GM23338 (cell line): ENCODE results near the gene OTUD3. TPM values are rescaled to one million over a fixed set of nuclear protein-coding genes. Genes with fewer than 3 reads are reported as not detected.

ENCODE experiments used
- ATAC-seq: fragments of 200-7000 bp; cut with Tn5 transposase; 3 replicates; pipeline ENCODE4 v1.9.1; 2020
- DNase-seq: peaks from one replicate; pipeline ENCODE4 v3.0.0-alpha.2; 2015; ENCODE audit warnings: low spot score
- H2AFZ ChIP-seq: fragments of 200-600 bp; sonication (generic); 2 replicates; pipeline ENCODE4 v1.8.0; 2016; ENCODE audit warnings: antibody characterized with exemption, mild to moderate bottlenecking, moderate library complexity
- H3F3A ChIP-seq: fragments of 200-600 bp; sonication (generic); replicated peaks from 2 replicates; pipeline ENCODE4 v1.8.0; 2017; ENCODE audit warnings: antibody characterized with exemption, mixed run types, low read depth
- H3K27ac ChIP-seq: fragments of 200-600 bp; sonication (generic); 2 replicates; pipeline ENCODE4 v1.6.1; 2016; ENCODE audit warnings: low read depth
- H3K27me3 ChIP-seq: fragments of 200-600 bp; sonication (generic); 2 replicates; pipeline ENCODE4 v1.8.0; 2016; ENCODE audit warnings: mild to moderate bottlenecking, mixed run types, moderate library complexity; ENCODE audit not compliant: insufficient read depth
- H3K36me3 ChIP-seq: fragments of 200-600 bp; sonication (generic); 2 replicates; pipeline ENCODE4 v1.8.0; 2016; ENCODE audit warnings: mild to moderate bottlenecking; ENCODE audit not compliant: insufficient read depth
- H3K4me1 ChIP-seq: fragments of 200-600 bp; sonication (generic); 2 replicates; pipeline ENCODE4 v1.8.0; 2016; ENCODE audit warnings: mild to moderate bottlenecking, moderate library complexity; ENCODE audit not compliant: insufficient read depth
- H3K4me2 ChIP-seq: fragments of 200-600 bp; sonication (generic); 2 replicates; pipeline ENCODE4 v1.7.1; 2017; ENCODE audit warnings: mixed run types
- H3K4me3 ChIP-seq: fragments of 200-600 bp; sonication (generic); 2 replicates; pipeline ENCODE4 v1.6.1; 2016; ENCODE audit warnings: mixed run types
- H3K79me2 ChIP-seq: fragments of 200-600 bp; sonication (generic); replicated peaks from 2 replicates; pipeline ENCODE4 v1.8.0; 2017; ENCODE audit warnings: mild to moderate bottlenecking; ENCODE audit not compliant: insufficient read depth
- H3K9me2 ChIP-seq: fragments of 200-600 bp; sonication (generic); 2 replicates; pipeline ENCODE4 v1.8.0; 2017; ENCODE audit not compliant: insufficient read depth
- H4K20me1 ChIP-seq: fragments of 200-600 bp; sonication (generic); replicated peaks from 2 replicates; pipeline ENCODE4 v1.8.0; 2017; ENCODE audit warnings: mild to moderate bottlenecking; ENCODE audit not compliant: insufficient read depth
- H3K27ac Mint-ChIP-seq: 2 replicates; pipeline ENCODE4 v1.8.0; 2020; ENCODE audit warnings: inconsistent platforms, mild to moderate bottlenecking, moderate library complexity, mixed read lengths
- H3K27me3 Mint-ChIP-seq: 3 replicates; pipeline ENCODE4 v1.8.0; 2022; ENCODE audit warnings: low read depth, mild to moderate bottlenecking, moderate library complexity, mixed read lengths, inconsistent platforms; ENCODE audit not compliant: insufficient read depth, poor library complexity
- H3K36me3 Mint-ChIP-seq: 3 replicates; pipeline ENCODE4 v1.8.0; 2021; ENCODE audit warnings: low read depth, mild to moderate bottlenecking, inconsistent platforms, moderate library complexity, mixed read lengths
- H3K4me1 Mint-ChIP-seq: 3 replicates; pipeline ENCODE4 v1.8.0; 2020; ENCODE audit warnings: mild to moderate bottlenecking, inconsistent platforms, mixed read lengths
- H3K4me3 Mint-ChIP-seq: 3 replicates; pipeline ENCODE4 v1.8.0; 2021; ENCODE audit warnings: moderate library complexity, mild to moderate bottlenecking, inconsistent platforms, mixed read lengths
- H3K9me3 Mint-ChIP-seq: 3 replicates; pipeline ENCODE4 v1.8.0; 2020; ENCODE audit warnings: moderate library complexity, mild to moderate bottlenecking, inconsistent platforms, mixed read lengths
- CREB1 ChIP-seq: fragments of 250-450 bp; sonication (Bioruptor Pico); IDR thresholded peaks from 2 replicates; pipeline ENCODE4 v1.5.0; 2020; ENCODE audit warnings: low read depth, mild to moderate bottlenecking, moderate library complexity
- EZH2 ChIP-seq: fragments of 200-600 bp; sonication (generic); IDR thresholded peaks from one replicate; pipeline ENCODE4 v1.8.0; 2017; ENCODE audit warnings: antibody characterized with exemption, mild to moderate bottlenecking, low read depth; ENCODE audit not compliant: unreplicated experiment
- EZH2phosphoT487 ChIP-seq: fragments of 200-600 bp; sonication (generic); IDR thresholded peaks from one replicate; pipeline ENCODE4 v1.8.1; 2018; ENCODE audit warnings: antibody characterized with exemption; ENCODE audit not compliant: unreplicated experiment
- NANOG ChIP-seq: IDR thresholded peaks from 2 replicates; pipeline ENCODE4 v1.6.1; 2016; ENCODE audit warnings: antibody characterized with exemption, borderline replicate concordance
- POLR2AphosphoS5 ChIP-seq: IDR thresholded peaks from 2 replicates; pipeline ENCODE4 v1.6.1; 2016; ENCODE audit warnings: antibody characterized with exemption, low read depth
- STAT1 ChIP-seq: IDR thresholded peaks from one replicate; pipeline ENCODE4 v1.6.1; 2016; ENCODE audit warnings: antibody characterized with exemption; ENCODE audit not compliant: unreplicated experiment
- ZNF114 ChIP-seq: fragments of 250-450 bp; sonication (Bioruptor Pico); IDR thresholded peaks from 2 replicates; pipeline ENCODE4 v1.5.0; 2020; ENCODE audit warnings: mild to moderate bottlenecking, moderate library complexity
- ZNF331 ChIP-seq: fragments of 250-450 bp; sonication (Bioruptor Pico); IDR thresholded peaks from 2 replicates; pipeline ENCODE4 v1.5.0; 2020; ENCODE audit warnings: low read depth, mild to moderate bottlenecking, moderate library complexity
- polyA plus RNA-seq: library from polyadenylated mRNA; unstranded; fragments of >200 nt; fragmentation: Nextera tagmentation; extraction: Ambion mirVana; gene quantifications from 2 replicates; pipeline ENCODE4 v1.2.1, GENCODE V29; 2016
- total RNA-seq: library from RNA; depleted of rRNA; stranded (reverse); fragments of >200 nt; shearing (Covaris generic); gene quantifications from 2 replicates; pipeline ENCODE4 v1.2.3, GENCODE V29; 2014
- TF ChIP-seq, protein P1 (sequence below): IDR thresholded peaks from 2 replicates; pipeline ENCODE4 v1.6.1; 2016; ENCODE audit warnings: antibody characterized with exemption
- TF ChIP-seq, protein P2 (sequence below): fragments of 250-450 bp; sonication (Bioruptor Pico); IDR thresholded peaks from 2 replicates; pipeline ENCODE4 v1.5.0; 2020; ENCODE audit warnings: mild to moderate bottlenecking, moderate library complexity
- TF ChIP-seq, protein P3 (sequence below), 2 experiments: fragments of 200-600 bp in 1 of 2; sonication (generic) in 1 of 2; conservative IDR thresholded peaks; 2 replicates each; pipeline versions ENCODE4 v1.5.1 to v1.6.1; 2016 to 2017; ENCODE audit warnings: antibody characterized with exemption in 2 of 2, low read depth in 2 of 2, mild to moderate bottlenecking in 2 of 2, moderate library complexity in 1 of 2
- TF ChIP-seq, protein P4 (sequence below): IDR thresholded peaks from one replicate; pipeline ENCODE4 v1.6.1; 2018; ENCODE audit warnings: antibody characterized with exemption; ENCODE audit not compliant: unreplicated experiment

OTUD3 gene
- total and polyA plus RNA-seq, 2 experiments from 2014 or later: 3.0 to 12.9 TPM

- TF ChIP-seq ZNF114 (CRISPR knock-in tag) (no peak), STAT1 (no peak), EZH2 (no peak), NANOG (no peak)
- TF ChIP-seq, protein P1, sequence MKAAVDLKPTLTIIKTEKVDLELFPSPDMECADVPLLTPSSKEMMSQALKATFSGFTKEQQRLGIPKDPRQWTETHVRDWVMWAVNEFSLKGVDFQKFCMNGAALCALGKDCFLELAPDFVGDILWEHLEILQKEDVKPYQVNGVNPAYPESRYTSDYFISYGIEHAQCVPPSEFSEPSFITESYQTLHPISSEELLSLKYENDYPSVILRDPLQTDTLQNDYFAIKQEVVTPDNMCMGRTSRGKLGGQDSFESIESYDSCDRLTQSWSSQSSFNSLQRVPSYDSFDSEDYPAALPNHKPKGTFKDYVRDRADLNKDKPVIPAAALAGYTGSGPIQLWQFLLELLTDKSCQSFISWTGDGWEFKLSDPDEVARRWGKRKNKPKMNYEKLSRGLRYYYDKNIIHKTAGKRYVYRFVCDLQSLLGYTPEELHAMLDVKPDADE: no peak
- TF ChIP-seq, protein P2, sequence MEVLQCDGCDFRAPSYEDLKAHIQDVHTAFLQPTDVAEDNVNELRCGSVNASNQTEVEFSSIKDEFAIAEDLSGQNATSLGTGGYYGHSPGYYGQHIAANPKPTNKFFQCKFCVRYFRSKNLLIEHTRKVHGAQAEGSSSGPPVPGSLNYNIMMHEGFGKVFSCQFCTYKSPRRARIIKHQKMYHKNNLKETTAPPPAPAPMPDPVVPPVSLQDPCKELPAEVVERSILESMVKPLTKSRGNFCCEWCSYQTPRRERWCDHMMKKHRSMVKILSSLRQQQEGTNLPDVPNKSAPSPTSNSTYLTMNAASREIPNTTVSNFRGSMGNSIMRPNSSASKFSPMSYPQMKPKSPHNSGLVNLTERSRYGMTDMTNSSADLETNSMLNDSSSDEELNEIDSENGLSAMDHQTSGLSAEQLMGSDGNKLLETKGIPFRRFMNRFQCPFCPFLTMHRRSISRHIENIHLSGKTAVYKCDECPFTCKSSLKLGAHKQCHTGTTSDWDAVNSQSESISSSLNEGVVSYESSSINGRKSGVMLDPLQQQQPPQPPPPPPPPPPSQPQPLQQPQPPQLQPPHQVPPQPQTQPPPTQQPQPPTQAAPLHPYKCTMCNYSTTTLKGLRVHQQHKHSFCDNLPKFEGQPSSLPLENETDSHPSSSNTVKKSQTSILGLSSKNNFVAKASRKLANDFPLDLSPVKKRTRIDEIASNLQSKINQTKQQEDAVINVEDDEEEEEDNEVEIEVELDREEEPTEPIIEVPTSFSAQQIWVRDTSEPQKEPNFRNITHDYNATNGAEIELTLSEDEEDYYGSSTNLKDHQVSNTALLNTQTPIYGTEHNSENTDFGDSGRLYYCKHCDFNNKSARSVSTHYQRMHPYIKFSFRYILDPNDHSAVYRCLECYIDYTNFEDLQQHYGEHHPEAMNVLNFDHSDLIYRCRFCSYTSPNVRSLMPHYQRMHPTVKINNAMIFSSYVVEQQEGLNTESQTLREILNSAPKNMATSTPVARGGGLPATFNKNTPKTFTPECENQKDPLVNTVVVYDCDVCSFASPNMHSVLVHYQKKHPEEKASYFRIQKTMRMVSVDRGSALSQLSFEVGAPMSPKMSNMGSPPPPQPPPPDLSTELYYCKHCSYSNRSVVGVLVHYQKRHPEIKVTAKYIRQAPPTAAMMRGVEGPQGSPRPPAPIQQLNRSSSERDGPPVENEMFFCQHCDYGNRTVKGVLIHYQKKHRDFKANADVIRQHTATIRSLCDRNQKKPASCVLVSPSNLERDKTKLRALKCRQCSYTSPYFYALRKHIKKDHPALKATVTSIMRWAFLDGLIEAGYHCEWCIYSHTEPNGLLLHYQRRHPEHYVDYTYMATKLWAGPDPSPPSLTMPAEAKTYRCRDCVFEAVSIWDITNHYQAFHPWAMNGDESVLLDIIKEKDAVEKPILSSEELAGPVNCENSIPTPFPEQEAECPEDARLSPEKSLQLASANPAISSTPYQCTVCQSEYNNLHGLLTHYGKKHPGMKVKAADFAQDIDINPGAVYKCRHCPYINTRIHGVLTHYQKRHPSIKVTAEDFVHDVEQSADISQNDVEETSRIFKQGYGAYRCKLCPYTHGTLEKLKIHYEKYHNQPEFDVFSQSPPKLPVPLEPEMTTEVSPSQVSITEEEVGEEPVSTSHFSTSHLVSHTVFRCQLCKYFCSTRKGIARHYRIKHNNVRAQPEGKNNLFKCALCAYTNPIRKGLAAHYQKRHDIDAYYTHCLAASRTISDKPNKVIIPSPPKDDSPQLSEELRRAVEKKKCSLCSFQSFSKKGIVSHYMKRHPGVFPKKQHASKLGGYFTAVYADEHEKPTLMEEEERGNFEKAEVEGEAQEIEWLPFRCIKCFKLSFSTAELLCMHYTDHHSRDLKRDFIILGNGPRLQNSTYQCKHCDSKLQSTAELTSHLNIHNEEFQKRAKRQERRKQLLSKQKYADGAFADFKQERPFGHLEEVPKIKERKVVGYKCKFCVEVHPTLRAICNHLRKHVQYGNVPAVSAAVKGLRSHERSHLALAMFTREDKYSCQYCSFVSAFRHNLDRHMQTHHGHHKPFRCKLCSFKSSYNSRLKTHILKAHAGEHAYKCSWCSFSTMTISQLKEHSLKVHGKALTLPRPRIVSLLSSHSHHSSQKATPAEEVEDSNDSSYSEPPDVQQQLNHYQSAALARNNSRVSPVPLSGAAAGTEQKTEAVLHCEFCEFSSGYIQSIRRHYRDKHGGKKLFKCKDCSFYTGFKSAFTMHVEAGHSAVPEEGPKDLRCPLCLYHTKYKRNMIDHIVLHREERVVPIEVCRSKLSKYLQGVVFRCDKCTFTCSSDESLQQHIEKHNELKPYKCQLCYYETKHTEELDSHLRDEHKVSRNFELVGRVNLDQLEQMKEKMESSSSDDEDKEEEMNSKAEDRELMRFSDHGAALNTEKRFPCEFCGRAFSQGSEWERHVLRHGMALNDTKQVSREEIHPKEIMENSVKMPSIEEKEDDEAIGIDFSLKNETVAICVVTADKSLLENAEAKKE (CRISPR knock-in tag): no peak
These were observed 10.5 kb downstream of the OTUD3 start (continued) for GRCh38 chr1:19892628-19893168.

- Mint-ChIP-seq H3K9me3 (no peaks in the 10 kb centered on the region), H3K27ac (no peak overlapping the region), H3K27me3 (no peaks in the 10 kb centered on the region), H3K36me3 (peaks cover 52% of the 10 kb centered on the region), H3K4me1 (no peaks in the 10 kb centered on the region), H3K4me3 (no peak overlapping the region)
- Histone ChIP-seq H3K4me1 (no peaks in the 10 kb centered on the region), H3K4me3 (no peak overlapping the region), H2AFZ (no peak overlapping the region), H3K36me3 (peaks cover 9% of the 10 kb centered on the region), H3K27me3 (no peaks in the 10 kb centered on the region), H3K4me2 (no peak overlapping the region), H3K27ac (no peak overlapping the region), H4K20me1 (peaks cover 20% of the 10 kb centered on the region; the same call in 1 of the 2 replicates), H3K9me2 (no peaks in the 10 kb centered on the region), H3F3A (no peaks in the 10 kb centered on the region), H3K79me2 (peaks cover 47% of the 10 kb centered on the region)
- DNase-seq (no peak), ATAC-seq (no peak)
- no peak for TF ChIP-seq STAT1
- TF ChIP-seq ZNF114 (CRISPR knock-in tag): no peak
- TF ChIP-seq POLR2AphosphoS5: no peak
- no peak for TF ChIP-seq EZH2phosphoT487
- TF ChIP-seq EZH2: no peak
- TF ChIP-seq, protein P3, sequence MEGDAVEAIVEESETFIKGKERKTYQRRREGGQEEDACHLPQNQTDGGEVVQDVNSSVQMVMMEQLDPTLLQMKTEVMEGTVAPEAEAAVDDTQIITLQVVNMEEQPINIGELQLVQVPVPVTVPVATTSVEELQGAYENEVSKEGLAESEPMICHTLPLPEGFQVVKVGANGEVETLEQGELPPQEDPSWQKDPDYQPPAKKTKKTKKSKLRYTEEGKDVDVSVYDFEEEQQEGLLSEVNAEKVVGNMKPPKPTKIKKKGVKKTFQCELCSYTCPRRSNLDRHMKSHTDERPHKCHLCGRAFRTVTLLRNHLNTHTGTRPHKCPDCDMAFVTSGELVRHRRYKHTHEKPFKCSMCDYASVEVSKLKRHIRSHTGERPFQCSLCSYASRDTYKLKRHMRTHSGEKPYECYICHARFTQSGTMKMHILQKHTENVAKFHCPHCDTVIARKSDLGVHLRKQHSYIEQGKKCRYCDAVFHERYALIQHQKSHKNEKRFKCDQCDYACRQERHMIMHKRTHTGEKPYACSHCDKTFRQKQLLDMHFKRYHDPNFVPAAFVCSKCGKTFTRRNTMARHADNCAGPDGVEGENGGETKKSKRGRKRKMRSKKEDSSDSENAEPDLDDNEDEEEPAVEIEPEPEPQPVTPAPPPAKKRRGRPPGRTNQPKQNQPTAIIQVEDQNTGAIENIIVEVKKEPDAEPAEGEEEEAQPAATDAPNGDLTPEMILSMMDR (conservative IDR thresholded peaks at IDR 0.05; ENCODE audit: low read depth in 2 of 2): no peak
- TF ChIP-seq, protein P4, sequence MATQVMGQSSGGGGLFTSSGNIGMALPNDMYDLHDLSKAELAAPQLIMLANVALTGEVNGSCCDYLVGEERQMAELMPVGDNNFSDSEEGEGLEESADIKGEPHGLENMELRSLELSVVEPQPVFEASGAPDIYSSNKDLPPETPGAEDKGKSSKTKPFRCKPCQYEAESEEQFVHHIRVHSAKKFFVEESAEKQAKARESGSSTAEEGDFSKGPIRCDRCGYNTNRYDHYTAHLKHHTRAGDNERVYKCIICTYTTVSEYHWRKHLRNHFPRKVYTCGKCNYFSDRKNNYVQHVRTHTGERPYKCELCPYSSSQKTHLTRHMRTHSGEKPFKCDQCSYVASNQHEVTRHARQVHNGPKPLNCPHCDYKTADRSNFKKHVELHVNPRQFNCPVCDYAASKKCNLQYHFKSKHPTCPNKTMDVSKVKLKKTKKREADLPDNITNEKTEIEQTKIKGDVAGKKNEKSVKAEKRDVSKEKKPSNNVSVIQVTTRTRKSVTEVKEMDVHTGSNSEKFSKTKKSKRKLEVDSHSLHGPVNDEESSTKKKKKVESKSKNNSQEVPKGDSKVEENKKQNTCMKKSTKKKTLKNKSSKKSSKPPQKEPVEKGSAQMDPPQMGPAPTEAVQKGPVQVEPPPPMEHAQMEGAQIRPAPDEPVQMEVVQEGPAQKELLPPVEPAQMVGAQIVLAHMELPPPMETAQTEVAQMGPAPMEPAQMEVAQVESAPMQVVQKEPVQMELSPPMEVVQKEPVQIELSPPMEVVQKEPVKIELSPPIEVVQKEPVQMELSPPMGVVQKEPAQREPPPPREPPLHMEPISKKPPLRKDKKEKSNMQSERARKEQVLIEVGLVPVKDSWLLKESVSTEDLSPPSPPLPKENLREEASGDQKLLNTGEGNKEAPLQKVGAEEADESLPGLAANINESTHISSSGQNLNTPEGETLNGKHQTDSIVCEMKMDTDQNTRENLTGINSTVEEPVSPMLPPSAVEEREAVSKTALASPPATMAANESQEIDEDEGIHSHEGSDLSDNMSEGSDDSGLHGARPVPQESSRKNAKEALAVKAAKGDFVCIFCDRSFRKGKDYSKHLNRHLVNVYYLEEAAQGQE: no peak
- TF ChIP-seq NANOG: no peak
- no peak for TF ChIP-seq CREB1 (CRISPR knock-in tag)
- no peak for TF ChIP-seq ZNF331 (CRISPR knock-in tag)
These were observed 11.5 kb downstream of the OTUD3 start for GRCh38 chr1:19893687-19894086.
